Left lung (tissue), 10 donors: Measurements from ENCODE around the gene TAS1R2. TPM values are rescaled to one million over a fixed set of nuclear protein-coding genes. Genes with fewer than 3 reads are reported as not detected.

Source experiments
- ATAC-seq: fragments of 200-7000 bp; cut with Tn5 transposase; one replicate; pipeline ENCODE4 v1.9.1; 2020; ENCODE audit warnings: moderate library complexity
- DNase-seq, 4 donors: peaks; one replicate each; pipeline ENCODE4 v3.0.0-alpha.2; 2013 to 2020
- H3K27ac ChIP-seq, 2 donors: fragments of 200-600 bp; sonication (generic) in 1 of 2; one replicate each; pipeline versions ENCODE4 v1.5.0 to v1.8.0; 2020 to 2021
- H3K27me3 ChIP-seq, 2 donors: fragments of 200-600 bp; sonication (generic) in 1 of 2; one replicate each; pipeline versions ENCODE4 v1.5.0 to v1.8.0; 2020 to 2021
- H3K36me3 ChIP-seq, 2 donors: fragments of 200-600 bp; sonication (generic) in 1 of 2; one replicate each; pipeline versions ENCODE4 v1.5.0 to v1.8.0; 2020 to 2021
- H3K4me1 ChIP-seq, 2 donors: fragments of 200-600 bp; one replicate each; pipeline ENCODE4 v1.8.0; 2021
- H3K4me3 ChIP-seq, 2 donors: fragments of 200-600 bp; sonication (generic) in 1 of 2; one replicate each; pipeline versions ENCODE4 v1.5.0 to v1.8.0; 2020 to 2021; ENCODE audit warnings: mild to moderate bottlenecking in 1 of 2
- H3K9me3 ChIP-seq, 2 donors: fragments of 200-600 bp; sonication (generic) in 1 of 2; one replicate each; pipeline versions ENCODE4 v1.5.0 to v1.8.0; 2020 to 2021
- intact Hi-C, 2 donors: fragments of 100-400 bp; cut with DNase I; formaldehyde crosslinking; loops; one replicate each; pipeline versions ENCODE4 v1.11.2 to v1.14.2; 2022
- polyA plus RNA-seq, 6 donors: library from polyadenylated mRNA; unstranded; fragments of 120-200 nt; gene quantifications; one replicate each; pipeline ENCODE4 v1.2.1, GENCODE V29; 2013; ENCODE audit not compliant: insufficient read length in 6 of 6
- total RNA-seq, 2 donors: library from RNA; stranded (reverse); fragmentation: NEBNext Ultra II Directional; extraction: Animal tissue kit (Norgen Biotek cat#: 25700); gene quantifications; one replicate each; pipeline ENCODE4 v1.2.1, GENCODE V29; 2021
- TF ChIP-seq, protein P1 (sequence below), 2 donors: fragments of 200-600 bp; sonication (generic) in 1 of 2; IDR thresholded peaks; one replicate each; pipeline versions ENCODE4 v1.5.0 to v1.8.0; 2021; ENCODE audit warnings: antibody characterized with exemption in 2 of 2
- donor health status: DM: no; HTN: yes; CAD: no.
- donor health status: DM: no; HTN: no; CAD: no.

TAS1R2 gene
- total and polyA plus RNA-seq, 8 donors, result not detected

DNA sequence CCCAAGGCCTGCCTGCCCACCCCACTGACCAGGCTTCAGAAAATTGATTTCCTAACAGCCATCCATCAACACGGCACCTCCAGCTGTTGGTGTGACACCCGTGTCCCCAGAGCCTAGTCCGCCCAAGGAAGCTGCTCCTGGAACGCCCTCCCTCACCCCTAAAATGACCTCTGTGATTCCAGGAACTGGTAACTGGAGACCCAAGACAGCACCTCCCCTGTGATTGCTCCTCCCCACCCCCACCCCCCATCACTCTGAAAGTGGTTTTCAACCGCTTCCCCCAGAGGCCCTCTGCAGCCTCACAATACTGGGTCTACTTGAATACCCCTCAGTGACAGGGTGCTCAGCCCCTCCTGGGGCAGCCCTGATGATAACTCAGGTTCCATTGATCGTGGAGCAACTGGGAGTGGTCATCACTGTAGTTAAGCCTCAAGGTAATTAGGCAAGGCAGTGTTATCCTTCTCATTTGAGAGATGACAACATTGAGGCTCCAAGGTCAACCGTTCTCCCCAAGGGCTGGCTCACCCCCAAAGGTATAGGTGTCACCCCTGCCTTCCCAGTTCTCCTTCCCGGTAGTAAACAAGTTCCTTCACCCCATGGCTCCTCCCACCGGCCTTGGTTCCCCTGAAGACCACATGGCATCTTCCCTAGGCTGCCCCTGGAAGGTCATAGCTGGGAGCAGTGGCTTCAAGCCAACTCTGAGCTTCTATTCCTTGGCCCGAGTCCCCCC, 52.0 kb downstream of the TAS1R2 start:
- no peaks in the 10 kb centered on the region for H3K4me1 ChIP-seq
- DNase-seq (no peak), ATAC-seq (no peak)
- H3K27me3 ChIP-seq, result peaks cover 0 to 46% of the 10 kb centered on the region in 2 donors
- no peaks in the 10 kb centered on the region for H3K36me3 ChIP-seq
- H3K9me3 ChIP-seq, result no peaks in the 10 kb centered on the region
- no peak overlapping the region for H3K27ac ChIP-seq
- intact Hi-C loops, result no loop called here
- no peak overlapping the region for H3K4me3 ChIP-seq
- TF ChIP-seq, protein P1, sequence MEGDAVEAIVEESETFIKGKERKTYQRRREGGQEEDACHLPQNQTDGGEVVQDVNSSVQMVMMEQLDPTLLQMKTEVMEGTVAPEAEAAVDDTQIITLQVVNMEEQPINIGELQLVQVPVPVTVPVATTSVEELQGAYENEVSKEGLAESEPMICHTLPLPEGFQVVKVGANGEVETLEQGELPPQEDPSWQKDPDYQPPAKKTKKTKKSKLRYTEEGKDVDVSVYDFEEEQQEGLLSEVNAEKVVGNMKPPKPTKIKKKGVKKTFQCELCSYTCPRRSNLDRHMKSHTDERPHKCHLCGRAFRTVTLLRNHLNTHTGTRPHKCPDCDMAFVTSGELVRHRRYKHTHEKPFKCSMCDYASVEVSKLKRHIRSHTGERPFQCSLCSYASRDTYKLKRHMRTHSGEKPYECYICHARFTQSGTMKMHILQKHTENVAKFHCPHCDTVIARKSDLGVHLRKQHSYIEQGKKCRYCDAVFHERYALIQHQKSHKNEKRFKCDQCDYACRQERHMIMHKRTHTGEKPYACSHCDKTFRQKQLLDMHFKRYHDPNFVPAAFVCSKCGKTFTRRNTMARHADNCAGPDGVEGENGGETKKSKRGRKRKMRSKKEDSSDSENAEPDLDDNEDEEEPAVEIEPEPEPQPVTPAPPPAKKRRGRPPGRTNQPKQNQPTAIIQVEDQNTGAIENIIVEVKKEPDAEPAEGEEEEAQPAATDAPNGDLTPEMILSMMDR (IDR thresholded peaks at IDR 0.05), result no peak

GRCh38 chr1:18805925-18806849, 53.3 kb downstream of the TAS1R2 start:
- no peak for DNase-seq
- no peak for ATAC-seq
- intact Hi-C loops, result no loop called here
- Histone ChIP-seq H3K4me3 (no peak overlapping the region), H3K27me3 (peaks cover 0 to 46% of the 10 kb centered on the region in 2 donors), H3K4me1 (no peaks in the 10 kb centered on the region), H3K9me3 (no peaks in the 10 kb centered on the region), H3K27ac (no peak overlapping the region), H3K36me3 (no peaks in the 10 kb centered on the region)
- TF ChIP-seq, protein P1 (IDR thresholded peaks at IDR 0.05), result no peak

DNA sequence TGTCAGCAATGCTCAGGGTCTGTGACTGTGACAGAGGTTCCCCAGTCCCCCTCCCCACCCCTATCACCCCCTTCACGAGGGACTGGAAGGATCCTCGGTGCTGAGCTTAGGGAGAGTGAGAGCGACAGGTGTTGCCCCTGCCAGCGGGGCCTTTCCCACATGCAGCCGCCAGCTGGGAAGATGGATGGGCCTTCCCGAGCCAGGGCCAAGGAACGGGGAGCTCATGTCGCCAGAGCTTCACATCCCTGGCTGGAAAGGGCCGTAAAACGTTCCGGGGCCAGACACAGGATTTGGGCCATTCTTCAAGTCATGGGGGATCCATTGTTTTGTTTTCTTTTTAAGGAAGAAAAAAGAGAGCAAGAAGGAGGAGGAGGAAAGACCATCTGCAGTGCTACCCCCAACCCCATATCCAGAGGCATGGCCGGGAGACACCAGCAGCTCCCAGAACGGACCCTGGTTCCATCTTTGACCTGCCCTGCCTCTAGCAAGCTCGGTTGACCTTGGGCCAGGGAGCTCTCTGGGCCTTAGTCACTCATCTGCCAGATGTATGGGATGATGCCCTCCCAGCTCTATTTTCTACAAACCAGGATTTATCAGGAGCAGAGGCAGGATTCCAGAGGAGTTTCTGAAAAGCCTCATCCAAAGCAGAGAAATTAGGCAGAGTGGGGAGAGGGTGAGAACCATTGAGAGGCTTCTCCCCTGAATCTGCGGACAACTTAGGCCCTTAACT, 54.1 kb downstream of the TAS1R2 start:
- TF ChIP-seq, protein P1 (IDR thresholded peaks at IDR 0.05), result no peak
- no peaks in the 10 kb centered on the region for H3K9me3 ChIP-seq
- DNase-seq (no peak), ATAC-seq (no peak)
- H3K4me3 ChIP-seq, result no peak overlapping the region
- no peak overlapping the region for H3K27ac ChIP-seq
- no peaks in the 10 kb centered on the region for H3K4me1 ChIP-seq
- H3K27me3 ChIP-seq, result peaks cover 0 to 46% of the 10 kb centered on the region in 2 donors
- intact Hi-C loops, result no loop called here
- no peaks in the 10 kb centered on the region for H3K36me3 ChIP-seq

DNA sequence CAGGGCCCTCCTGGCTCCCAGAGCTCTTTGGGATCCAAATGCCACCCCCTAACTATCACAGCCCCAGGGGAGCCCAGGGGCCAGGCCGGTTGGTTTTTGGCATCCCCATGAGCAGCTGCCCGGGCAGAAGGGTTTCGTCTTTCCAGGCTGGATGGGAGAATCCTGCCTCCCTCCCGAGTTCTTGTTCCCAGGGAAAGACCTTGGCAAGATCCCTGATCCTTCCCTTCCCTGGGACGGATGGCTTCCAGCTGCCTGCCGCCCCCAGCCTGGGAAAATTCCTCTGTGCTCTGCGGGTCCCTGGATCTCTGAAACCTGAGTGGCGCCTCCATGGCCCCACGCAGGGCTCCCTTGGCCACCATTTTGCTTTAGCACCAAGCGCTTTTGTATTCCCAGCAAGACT, 55.6 kb downstream of the TAS1R2 start:
- ATAC-seq (no peak), DNase-seq (peak in 2 of 4 donors; percentile 49 to 73)
- no peaks in the 10 kb centered on the region for H3K4me1 ChIP-seq
- no peak overlapping the region for H3K4me3 ChIP-seq
- TF ChIP-seq, protein P1 (IDR thresholded peaks at IDR 0.05), result no peak
- no peaks in the 10 kb centered on the region for H3K9me3 ChIP-seq
- H3K36me3 ChIP-seq, result no peaks in the 10 kb centered on the region
- no peak overlapping the region for H3K27ac ChIP-seq
- intact Hi-C loops, result no loop called here
- peaks cover 0 to 58% of the 10 kb centered on the region in 2 donors for H3K27me3 ChIP-seq
